GM03348 (cell line): Measurements from ENCODE around the gene IL17REL.

ENCODE experiments used
- DNase-seq: peaks from one replicate; pipeline ENCODE4 v3.0.0; 2012; ENCODE audit warnings: low spot score

IL17REL gene

GRCh38 chr22:50022171-50022819, 9.7 kb upstream of the IL17REL start:
- no peak for DNase-seq

- no peak for DNase-seq
Observed at GRCh38 chr22:50020606-50021005, 8.0 kb upstream of the IL17REL start.

DNA sequence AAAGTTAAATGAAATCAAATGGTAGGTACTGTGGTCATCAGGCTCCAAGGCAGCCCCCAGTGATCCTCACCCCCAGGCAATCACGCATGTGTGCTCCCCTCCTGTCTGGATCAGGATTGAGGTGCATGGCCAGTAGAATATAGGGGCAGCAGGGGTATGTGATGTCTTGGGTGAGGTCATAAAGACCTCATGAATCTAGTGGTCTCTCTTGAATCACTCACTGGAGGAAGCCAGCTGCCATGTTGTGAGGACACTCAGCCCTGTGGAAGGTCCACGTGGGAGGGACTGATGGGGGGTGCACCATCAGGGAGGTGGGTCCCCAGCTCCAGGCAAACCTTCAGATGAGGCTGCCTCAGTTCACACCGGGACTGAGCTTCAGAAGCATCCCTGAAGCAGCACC, 6.8 kb upstream of the IL17REL start:
- no peak for DNase-seq

GRCh38 chr22:50018608-50019285, 6.2 kb upstream of the IL17REL start:
- no peak for DNase-seq

DNA sequence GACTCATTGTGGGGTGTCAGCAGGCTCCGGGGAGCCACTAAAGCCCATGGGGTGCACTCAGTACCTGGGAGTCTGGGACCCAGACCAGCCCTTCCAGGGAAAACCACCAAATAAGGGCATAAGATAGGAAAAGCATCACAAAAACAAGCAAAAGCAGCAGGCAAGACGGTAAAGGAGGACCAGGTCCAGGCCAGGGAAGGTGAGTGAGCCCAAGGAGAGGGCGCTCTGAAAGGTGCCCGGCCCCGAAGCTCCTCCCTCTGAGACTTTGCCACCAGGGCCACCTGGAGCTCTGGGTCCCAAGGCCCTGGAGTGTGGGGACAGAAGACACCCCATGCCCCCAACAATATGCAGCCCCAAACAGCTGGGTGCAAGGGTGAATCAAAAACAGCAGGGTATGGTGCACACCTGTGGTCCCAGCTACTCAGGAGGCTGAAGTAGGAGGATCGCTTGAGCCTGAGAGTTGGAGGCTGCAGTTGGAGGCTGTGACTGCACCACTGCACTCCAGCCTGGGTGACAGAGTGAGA, 5.2 kb upstream of the IL17REL start:
- no peak for DNase-seq

GRCh38 chr22:50016988-50017700, 4.6 kb upstream of the IL17REL start:
- DNase-seq, result no peak

GRCh38 chr22:50016308-50016987, 3.9 kb upstream of the IL17REL start:
- no peak for DNase-seq

DNA sequence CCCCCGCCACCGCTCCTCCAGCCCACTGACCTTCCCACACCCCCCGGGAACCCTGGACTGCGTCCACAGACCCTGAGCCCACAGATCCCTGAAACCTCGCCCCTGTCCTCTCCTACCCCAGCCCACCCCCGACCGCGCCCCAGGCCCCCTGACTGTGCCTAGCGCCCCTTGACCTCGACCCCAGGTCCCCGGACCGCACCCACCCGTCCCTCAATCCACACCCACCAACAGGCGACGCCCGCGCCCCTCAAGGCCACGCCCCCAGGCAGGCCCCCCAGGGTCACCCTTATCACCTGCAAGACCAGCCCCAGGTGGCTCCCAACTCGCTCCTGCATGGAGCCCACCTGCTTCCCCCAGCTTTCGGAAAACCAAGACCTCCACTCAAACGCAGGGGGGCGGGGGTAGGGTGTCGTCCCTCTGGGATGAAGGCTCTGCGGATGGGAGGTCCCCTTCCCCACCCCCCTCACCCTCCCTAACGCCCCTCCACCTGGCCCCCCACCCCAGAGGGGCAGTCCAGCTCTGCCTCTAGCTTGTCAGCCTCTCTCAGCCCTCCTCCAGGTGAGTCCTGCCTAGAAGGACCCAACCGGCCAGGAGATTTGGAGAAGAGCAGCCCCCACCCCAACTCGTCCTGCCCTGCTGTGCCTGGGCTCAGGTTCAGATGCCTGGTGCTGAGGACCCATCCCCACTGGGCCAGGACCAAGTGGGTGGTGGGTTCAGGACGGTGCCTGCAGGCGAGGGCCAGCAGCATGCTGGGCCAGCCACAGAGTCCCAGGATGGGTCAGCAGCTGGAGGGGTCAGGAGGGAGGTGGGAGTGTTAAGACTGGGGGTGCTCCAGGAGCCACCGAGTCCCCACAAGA, 3.1 kb upstream of the IL17REL start:
- DNase-seq, result no peak

DNA sequence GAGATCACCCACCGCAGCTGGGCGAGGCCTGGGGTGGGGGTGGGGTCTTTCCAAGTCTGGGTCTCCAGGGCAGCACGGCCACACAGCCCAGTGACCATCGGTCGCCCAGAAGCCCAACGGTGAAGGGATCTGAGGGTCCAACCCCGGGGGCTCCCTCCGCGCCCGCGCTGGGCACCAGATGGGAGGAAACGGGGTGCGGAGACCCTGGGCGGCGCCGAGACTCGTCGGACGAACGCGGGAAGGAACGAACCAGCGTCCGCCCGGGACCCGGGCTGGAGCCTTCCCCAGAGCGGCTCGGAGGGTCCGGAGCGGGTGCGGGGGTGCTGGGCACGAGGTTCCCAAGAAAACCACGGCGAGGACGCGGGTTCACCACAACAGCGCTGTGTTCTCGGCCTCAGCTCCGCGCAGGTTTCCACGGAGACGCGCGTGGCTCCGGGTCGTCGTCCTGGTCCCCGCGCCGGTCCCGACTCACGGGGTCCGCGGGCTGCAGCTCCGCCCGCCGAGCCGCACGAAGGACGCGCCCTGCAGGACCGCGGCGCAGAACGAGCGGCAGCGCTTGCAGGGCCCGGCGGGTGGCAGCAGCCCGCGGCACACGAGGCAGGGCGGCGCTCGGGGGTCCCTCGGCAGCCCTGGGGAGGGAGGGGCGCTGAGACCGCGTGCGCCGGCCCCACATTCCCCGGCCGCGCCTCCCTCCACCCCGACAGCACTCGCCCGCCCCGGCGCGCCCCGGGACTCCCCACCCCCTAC, 2.3 kb upstream of the IL17REL start:
- DNase-seq, result no peak

- DNase-seq, result no peak
Observed at GRCh38 chr22:50014053-50014501, 1.5 kb upstream of the IL17REL start.

- no peak for DNase-seq
Observed at GRCh38 chr22:50011447-50012210, 936 bp downstream of the IL17REL start.

DNA sequence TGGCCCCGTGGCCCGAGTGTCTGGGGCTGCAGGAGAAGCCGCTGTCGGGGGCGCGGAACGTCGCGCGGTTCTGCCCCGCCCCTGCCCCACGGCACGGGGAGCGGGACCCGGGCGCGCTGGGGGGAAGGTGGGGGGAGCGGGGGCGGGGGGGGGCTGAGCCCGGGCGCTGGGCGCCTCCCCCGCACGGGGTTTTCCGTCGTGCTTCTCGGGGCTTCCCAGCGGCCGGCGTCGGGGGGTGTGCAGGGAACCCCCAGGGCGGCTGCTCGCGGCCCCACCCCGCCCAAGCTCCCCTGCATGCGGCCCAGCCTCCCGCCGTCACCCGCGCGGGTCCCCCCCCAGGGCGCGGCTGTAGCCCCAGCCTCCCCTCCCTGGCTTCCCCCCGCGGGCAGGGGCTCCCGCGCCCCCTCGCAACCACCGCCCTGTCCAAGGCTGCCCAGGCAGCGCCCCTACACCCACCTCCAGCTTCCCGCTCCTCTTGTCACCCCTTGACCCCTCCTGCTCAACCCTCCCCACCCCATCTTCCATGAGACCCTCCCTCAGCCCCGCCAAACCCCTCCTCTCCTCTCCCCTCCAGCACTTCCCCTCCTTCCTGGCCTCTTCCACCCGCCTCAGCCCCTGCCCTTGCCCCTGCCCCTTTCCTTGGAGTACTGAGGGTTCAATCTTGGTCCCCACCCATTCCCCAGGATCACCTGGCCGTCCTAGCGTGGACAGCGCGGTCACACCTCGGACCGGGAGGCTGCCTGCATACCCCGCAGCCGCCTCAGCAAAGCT, 1.7 kb downstream of the IL17REL start:
- no peak for DNase-seq

- no peak for DNase-seq
Observed at GRCh38 chr22:50009765-50010675, 2.5 kb downstream of the IL17REL start.

DNA sequence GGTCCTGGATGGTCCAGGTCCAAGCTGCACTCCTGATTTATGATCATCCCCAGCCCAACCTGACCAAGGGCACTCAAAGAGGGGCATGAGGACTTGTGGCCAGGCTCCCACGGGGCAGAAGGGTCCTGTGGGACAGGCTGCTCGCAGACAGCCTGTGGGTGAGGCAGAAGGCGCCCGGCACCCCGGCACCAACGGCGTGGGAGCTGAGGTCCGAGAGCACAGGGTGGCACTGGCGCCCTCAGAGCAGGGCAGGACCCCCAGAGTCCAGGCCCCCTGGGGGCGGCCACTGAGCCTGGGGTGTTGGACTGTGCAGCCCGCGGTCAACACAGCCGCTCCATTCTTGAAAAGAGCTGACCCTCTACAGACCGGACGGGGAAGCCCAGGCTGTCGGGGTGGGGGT, 3.3 kb downstream of the IL17REL start:
- DNase-seq, result no peak

GRCh38 chr22:50008151-50009040, 4.2 kb downstream of the IL17REL start:
- no peak for DNase-seq

GRCh38 chr22:50007057-50007511, 5.5 kb downstream of the IL17REL start:
- no peak for DNase-seq

- no peak for DNase-seq
Observed at GRCh38 chr22:50004918-50005317, 7.6 kb downstream of the IL17REL start.
